ENCODE results near the gene PPM1H.

GRCh38 chr12:62683776-62684569, 251.0 kb downstream of the PPM1H start:
- TF ChIP-seq CTCF (IDR thresholded peaks at IDR 0.05) (no peak), POLR2A (IDR thresholded peaks at IDR 0.05) (no peak), POLR2AphosphoS5 (IDR thresholded peaks at IDR 0.05) (no peak)

Measured in prostate gland (tissue), 2 donors.